ENCODE results near the gene COBL.

DNA sequence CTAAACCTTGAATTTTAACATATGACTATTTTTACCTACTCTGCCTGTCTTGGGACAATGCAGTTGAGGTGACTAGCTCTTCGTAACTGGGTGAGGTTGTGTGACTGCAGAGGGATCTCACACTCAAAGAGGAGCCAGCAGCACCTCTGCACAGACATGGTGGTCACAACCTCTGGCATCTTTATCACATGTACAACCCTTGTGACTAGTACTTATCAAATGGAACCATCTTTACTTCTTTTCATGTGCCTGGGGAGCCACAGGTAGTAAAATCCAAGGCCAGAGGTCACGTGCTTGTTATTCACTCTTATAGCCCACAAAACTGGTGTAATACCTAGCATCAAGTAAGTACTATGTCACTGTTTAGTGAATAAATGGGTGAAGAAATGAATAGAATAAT lies 244.3 kb downstream of the COBL start:
- TF ChIP-seq, protein P1, sequence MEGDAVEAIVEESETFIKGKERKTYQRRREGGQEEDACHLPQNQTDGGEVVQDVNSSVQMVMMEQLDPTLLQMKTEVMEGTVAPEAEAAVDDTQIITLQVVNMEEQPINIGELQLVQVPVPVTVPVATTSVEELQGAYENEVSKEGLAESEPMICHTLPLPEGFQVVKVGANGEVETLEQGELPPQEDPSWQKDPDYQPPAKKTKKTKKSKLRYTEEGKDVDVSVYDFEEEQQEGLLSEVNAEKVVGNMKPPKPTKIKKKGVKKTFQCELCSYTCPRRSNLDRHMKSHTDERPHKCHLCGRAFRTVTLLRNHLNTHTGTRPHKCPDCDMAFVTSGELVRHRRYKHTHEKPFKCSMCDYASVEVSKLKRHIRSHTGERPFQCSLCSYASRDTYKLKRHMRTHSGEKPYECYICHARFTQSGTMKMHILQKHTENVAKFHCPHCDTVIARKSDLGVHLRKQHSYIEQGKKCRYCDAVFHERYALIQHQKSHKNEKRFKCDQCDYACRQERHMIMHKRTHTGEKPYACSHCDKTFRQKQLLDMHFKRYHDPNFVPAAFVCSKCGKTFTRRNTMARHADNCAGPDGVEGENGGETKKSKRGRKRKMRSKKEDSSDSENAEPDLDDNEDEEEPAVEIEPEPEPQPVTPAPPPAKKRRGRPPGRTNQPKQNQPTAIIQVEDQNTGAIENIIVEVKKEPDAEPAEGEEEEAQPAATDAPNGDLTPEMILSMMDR (IDR thresholded peaks at IDR 0.05): no peak
- no peak for TF ChIP-seq POLR2AphosphoS5 (IDR thresholded peaks at IDR 0.05)

All from suprapubic skin (tissue), 3 donors.